Activated CD8-positive, alpha-beta memory T cell treated with anti-CD3 and anti-CD28 coated beads, Interleukin-2, amount 50 U/mL, for 1 hour (primary cell): ENCODE data around the gene WDR19.
"Not testable (repeated sequence)": the region's sequence is repeated elsewhere in the genome, so short reads cannot be mapped to it uniquely, and the experiment has no call there.

Source experiments
- DNase-seq: peaks from one replicate; pipeline ENCODE4 v3.0.0-alpha.2; 2020; ENCODE audit errors: extremely low read depth

The WDR19 gene

DNA sequence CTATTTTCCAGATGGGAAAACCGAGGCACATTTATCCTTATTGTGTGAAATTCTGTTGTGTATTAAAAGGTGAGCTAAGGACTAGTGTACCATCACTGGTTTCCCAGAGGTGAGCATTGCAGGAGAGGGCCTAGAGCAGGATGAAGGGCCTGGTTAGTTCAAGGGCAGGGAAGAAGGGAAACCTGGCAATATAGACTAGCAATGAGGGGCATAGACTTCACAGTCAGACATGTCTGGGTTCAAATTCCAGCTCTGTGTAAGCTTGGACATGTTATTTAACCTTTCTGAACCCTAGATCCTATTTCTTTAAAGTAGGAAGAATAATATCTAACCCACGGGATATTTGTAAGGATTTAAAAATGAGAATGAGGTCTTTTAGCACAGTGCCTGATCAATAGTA, 50.8 kb downstream of the WDR19 start:
- DNase-seq = no peak

DNA sequence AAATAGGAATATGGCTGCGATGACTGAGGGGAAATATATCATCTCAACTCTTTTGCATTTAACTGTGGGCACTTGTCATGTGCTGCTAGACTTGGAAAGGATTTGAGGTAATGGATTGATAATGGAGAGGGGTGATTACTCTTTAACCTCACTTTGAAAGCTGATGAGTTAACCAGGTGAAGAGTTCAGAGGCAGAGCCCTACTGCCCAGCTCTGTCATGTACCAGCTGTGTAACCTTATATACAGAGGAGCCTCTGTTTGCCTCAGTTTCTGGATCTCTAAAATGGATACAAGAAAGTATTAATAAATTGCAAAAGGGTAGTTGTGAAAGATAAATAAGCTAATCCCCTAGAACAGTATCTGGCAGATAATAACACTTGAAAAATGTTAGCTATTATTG, 51.5 kb downstream of the WDR19 start:
- DNase-seq = no peak

DNA sequence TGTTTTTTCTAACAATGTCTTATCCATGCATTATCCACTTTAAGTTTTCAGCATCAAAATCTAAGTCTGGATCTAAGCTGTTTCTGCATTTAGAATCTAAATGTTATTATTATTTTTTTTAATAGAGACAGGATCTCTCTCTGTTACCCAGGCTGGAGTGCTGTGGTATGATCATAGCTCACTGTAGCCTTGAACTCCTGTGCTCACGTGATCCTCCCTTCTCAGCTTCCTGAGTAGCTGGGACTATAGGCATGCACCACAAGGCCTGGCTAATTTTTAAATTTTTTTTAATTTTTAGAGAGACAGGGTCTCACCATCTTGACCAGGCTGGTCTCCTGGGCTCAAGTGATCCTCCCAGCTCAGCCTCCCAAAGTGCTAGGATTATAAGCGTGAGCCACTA, 52.7 kb downstream of the WDR19 start:
- DNase-seq = no peak

DNA sequence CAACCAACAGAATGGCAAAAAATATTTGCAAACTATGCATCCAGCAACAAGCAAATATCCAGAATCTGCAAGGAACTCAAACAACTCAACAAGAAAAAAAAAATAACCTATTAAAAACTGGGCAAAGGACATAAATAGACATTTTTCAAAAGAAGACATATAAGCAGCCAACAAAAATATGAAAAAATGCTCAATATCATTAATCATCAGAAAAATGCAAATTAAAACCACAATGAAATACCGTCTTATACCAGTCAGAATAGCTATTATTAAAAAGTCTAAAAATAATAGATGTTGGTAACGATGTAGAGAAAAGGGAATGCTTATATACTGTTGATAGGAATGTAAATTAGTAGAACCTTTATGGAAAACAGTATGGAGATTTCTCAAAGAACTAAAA, 53.4 kb downstream of the WDR19 start:
- DNase-seq = no peak

DNA sequence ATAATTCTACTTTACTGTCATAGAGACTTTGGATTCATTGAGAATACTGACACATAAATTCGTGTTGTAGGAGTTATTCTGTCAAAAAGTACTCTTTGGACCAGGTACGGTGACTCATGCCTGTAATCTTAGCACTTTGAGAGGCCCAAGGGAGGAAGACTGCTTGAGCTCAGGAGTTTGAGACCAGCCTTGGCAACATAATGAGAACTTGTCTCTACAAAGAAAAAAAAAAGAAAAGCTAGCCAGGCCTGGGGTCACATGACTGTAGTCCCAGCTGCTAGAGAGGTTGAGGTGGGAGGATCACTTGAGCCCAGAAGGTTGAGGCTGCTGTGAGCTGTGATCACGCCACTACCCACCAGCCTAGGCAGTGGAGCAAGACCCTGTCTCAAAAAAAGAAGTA, 54.9 kb downstream of the WDR19 start:
- no peak for DNase-seq

DNA sequence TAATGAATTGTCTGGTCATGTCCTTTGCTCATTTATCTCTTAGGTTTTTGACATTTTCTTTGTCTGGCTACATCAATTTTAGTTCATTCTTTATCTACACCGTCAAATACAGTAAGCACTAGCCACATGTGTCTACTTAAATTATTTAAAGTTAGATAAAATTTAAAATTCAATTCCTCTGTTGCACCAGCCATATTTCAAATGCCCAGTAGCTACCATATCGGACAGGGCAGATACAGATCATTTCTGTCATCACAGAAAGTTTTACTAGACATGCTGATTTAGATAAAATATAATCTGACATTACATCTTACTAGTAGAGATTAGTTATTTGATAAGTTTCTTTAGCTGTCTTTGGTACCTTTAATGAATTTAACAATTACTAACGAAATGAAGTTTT, 61.1 kb downstream of the WDR19 start:
- no peak for DNase-seq

DNA sequence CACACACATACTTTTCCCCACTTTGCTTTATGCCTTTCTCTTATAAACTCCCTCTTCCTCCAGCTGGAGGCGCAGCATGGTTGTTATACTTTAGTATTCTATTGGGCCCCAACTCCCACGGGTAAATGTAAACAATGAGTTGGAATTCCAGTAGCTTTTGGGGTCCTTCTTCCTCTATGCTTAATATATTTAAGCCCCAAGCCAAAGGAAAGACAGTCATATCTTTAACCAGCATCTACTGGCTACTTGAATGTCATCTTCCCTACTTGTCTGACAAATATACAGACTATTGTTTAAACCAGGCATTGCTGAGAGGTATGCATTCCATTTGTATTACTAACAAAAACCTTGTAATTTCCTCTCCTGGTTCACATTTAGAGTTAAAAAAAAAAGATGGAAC, 72.9 kb downstream of the WDR19 start:
- DNase-seq = no peak

DNA sequence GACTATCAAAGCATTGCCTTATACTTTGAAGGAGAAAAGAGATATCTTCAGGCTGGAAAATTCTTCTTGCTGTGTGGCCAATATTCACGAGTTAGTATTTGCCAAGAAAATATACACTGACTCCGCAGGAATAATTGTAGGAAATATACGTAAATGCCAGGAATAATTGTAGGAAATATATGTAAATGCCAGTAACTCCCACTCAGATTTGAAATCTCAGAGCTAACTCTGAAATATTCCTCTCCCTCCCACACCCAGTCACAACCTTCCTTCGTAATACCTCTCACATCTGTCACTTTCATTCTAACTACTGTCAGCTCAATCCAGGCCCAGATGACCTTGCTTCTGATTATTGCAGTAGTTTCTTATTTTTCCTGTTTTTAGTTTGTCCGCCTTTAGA, 73.5 kb downstream of the WDR19 start:
- DNase-seq = no peak

DNA sequence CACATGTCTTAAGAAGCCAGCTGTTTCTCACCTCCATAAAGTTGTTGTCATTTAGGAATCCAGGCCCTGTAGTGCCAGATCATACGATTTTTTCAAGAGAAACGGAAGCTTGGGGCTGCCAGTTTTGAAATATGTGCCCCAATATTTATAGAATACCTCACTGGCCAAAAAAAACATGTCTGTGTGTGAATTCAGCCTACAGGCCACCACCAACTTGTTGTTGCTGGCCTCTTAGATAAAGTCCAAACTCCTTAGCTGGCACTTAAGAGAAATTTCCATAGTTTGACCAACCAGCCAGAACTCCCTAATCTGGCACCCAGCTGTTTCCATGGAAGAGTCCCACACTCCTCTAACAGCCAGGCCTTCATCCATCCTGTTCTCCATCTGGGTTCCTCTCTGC, 74.1 kb downstream of the WDR19 start:
- no peak for DNase-seq

DNA sequence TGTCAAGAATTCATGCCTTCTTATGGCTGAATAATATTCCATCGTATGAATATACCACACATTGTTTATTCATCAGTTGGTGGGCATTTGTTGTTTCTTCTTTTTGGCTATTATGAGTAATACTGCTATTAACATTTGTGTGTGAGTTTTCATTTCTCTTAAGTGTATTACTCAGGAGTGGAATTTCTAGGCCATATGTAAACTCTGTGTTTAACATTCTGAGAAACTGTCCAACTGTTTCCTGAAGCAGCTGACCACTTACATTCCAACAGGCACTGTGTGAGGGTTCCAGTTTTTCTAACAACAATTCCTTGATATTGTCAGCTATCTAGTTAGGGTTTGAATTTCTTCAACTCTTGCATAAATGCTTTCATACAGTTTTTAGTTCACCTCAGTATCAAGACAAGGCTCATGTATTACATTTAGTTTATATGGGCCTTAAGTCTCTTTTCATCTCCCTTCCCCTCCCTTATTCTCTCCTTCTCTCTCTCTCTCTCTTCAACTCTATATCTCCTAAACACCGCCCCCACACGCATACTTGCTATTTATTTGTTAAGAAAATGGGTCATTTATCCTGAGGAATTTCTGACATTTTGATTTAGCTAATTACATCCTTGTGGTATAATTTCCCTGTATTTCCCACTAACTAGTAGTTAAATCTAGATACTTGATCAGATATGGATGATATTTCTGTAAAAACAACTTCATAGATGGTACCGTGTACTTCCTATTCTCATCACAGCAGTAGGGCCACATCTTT, 77.4 kb downstream of the WDR19 start:
- DNase-seq = no peak

DNA sequence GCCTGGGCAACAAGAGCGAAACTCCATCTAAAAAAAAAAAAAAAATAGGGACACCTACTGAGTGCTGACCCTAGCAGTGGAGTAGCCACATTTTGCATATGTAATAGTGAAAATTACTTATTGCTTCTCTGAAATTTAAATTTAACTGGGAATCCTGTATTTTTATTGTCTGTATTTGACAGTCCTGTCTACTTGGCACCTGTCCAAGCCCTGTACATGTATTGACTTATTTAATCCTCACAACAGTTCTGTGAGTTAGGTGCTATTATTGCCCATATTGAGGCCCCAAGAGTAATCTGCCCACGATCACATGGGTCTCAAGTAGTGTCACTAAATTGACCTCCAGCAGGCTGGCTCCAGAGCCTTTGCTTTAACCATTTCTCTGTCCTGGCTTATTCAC, 81.6 kb downstream of the WDR19 start:
- no peak for DNase-seq

DNA sequence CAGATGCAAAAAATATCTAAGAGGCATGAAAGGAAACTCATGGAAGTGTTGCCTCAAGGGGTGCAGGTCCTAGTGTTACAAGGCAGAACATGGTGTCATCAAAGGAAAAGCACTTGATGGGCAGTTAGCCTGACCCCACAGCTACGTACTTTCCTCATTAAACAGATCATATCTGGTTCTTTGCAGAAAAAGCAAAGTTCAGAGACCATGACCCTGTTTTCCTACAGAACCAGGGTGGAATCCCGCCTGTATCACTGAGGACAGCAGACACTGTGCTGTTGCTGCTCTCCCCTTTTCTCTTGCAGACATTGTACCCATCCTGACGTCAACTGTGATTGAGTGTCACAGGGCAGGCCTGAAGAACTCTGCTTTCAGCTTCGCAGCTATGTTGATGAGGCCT, 92.2 kb downstream of the WDR19 start:
- no peak for DNase-seq

DNA sequence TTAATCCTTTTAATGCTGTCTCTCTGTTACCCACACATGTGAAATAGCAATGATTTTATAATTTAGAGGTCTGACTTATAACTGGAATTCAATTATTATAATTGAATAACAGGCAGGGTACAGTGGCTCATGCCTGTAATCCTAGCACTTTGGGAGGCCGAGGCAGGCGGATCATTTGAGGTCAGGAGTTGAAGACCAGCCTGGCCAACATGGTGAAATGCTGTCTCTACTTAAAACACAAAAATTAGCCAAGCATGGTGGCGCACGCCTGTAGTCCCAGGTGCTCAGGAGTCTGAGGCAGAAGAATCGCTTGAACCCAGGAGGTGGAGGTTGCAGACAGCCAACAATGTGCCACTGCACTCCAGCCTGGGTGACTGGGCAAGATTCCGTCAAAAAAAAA, 95.3 kb downstream of the WDR19 start:
- DNase-seq = not testable (repeated sequence)

DNA sequence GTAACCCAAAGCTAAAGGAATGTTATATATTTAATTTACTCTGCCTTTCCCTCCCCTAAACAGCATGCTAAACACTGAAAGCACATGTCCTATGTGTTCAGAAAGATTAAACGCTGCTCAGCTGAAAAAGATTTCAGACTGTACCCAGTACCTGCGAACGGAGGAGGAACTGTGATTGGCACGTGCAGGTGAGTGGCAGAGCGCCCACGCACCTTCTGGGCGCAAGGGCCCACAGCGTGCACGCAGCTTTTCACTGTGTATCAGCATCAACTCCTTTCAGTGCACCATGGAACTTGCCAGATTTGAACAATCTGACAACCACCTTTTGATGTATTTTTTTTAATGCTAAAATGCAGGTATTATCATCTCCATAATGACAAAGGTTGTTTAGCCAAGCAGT, 96.1 kb downstream of the WDR19 start:
- DNase-seq = no peak

DNA sequence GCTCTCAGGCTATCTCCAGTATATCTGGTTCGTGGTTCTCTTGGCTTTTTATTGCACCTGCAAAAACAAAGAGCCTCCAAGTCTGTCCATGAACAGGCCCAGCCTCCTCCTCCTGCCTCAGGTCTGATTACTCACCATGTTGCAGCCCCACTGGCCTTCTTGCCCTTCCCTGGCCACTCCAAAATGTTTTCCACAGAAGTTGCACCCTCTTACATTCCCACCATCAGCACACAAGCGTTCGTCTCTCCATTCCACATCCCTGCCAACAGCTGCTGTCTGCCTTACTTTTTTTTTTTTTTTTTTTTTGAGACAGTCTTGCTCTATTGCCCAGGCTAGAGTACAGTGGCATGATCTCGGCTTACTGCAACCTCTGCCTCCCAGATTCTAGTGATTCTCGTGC, 97.1 kb downstream of the WDR19 start:
- no peak for DNase-seq

DNA sequence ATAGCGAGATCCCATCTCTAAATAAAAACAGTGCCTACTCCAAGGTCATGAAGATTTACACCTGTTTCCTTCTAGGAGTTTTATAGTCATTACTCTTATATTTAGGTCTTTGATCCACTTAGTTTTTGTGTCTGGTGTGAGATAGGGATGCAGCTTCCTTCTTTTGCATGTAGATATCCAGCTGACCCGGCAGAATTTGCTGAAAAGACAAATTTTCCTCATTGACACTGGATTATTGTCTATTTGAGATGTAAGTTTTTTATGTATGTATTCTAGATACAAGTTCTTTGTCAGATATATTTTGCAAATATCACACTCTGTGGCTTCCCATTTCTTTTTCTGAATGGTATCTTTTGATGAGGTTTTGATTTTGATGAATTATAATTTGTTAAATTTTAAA, 98.4 kb downstream of the WDR19 start:
- no peak for DNase-seq

DNA sequence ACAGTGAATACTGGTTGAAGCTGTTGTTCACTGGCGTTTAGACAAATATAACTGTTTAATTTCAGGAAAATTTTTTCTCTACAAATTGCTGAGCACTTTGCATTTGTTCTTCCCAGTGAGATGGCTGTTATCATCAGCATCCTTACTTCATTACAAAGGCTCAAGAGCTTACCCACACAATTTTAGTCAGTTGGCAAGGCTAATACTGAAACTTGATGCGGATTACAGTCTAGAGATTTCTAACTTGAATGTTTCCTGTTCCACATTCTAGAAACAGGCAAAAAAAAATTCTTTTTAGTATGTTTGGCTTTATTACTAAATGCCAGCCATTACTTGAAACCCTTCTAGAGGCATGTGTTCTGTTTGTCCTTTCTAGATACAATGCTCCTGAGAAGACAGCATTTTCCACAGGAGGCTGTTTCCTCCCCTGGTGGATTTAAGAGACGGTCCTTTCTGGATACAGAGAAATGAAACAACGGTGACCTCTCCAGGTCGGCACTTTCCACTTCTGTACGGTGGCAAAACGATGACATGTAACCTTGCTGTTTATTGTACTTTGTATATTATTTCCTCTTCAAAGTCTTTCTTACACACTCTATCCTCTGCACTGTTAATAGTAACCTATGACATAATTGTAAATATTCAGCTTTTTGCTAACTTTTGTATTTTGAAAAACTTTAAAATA, 102.9 kb downstream of the WDR19 start:
- no peak for DNase-seq

DNA sequence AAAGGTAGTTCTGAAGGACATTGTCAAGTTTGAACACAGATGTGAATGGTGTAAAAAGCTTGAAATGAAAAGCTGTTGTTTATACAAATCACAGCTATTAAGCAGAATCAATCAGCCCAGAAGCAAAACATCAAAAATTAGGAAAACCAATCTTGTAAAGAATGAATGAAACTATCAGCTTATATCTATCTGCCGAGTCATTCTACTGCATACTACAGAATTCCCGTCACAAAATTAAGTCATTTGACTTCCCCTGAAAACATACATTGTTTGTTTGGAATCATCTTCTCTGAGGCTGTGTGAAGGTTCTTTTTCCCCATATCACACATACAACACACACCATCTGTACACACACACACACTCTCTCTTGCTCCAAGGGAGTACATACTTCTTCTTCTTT, 103.5 kb downstream of the WDR19 start:
- no peak for DNase-seq

DNA sequence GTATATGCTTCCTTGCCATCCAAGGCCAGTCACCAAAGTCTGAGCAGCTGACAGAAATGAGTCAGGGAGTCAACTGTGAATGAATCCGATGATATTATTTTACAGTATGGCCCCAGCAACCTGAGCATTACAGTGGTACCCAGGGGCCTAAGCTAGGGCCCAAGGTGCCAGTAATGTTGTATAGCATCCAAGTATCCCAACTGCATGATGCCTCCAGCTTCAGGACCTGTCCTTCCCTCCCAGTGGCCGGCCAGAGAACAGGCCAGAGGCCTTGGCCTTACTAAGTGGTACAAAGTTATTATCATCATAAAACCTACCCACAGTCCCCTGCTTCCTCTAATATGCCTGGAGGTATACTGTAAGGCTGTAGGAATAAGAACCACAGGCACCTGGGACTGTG, 103.9 kb downstream of the WDR19 start:
- DNase-seq = no peak

DNA sequence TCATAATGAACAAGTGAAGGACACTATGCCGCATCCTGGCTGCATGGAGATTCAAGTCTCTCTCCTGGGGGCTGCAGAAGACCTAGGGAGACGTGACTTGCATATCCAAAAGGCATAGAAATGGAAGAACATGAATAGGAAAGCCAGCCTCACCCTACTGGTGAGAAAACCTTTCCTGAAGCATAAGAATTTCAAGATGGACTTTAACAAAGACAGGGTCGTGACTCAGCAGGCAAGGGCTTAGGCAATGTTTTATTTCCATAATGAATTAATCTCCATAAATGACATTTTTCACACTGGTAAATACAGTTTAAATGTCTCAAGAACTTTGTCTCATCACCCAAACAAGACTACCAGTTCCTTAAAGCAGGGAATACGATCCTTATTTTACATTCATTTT, 104.9 kb downstream of the WDR19 start:
- DNase-seq = no peak

DNA sequence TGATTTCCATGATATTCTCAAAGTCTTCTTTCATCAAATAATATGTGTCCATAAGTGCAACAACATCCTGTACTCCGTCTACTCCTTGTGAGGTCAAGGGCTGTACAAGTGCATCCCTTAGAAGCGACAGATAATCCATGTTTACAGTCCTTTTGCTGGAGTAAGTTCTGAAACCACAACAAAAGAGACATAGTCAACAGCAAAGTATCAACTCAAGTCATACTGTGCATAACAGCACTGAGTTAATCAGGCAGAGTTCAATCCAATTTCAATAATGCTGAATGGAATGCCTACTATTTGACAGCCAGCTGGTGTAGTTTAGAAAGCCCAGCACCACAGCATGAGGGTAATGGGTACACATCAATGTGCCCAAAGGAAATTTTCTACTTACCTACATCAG, 109.4 kb downstream of the WDR19 start:
- no peak for DNase-seq

DNA sequence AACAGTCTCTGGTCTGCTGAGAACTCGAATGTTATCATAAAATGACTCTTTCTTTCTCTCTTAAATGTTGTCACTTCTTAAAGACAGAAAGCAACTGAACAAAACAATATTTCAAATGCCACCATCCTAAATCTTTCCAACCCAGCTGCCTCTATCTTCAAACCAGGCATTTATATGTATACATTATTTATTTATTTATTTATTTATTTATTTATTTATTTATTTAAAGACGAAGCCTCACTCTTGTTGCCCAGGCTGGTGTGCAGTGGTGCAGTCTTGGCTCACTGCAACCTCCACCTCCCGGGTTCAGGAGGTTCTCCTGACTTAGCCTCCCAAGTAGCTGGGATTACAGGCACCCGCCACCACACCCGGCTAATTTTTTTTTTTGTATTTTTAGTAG, 110.1 kb downstream of the WDR19 start:
- not testable (repeated sequence) for DNase-seq

DNA sequence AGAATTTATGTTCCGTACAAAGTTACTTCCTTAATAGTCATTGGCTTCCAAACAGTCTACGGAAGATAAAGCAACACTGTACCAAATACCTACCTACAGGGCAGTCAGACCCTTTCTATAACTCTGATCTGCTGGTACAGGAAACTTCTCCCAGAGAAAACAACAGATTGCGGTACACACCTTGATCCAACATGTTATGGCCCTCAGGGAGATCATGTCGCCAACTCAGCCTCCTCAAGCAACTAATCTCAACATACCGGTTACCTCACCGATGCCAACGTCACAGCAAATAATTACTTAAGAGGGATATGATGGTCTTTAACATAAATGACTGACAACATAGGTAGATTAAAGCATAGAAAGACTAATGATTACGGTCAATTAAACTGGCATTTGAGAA, 113.5 kb downstream of the WDR19 start:
- DNase-seq = no peak

DNA sequence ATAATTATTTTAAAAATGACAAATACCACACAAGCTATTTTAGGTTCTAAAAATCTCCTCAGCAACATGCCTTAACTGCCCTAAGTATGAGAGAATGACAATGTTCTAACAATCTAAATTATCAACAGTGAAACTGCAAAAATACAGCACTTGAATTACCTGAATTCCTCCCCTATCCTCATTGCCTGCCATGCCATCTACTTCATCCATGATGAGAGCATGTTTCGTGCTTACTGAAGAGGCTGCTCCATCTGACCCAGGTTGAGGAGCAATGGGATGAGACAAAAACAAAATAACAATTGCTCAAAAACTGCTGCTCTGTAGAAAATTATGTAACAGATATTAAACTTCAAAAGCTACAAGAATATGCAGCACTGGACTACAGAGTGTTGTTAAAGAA, 120.6 kb downstream of the WDR19 start:
- no peak for DNase-seq
